GM19455 (cell line): ENCODE measurements around the gene OR6B3.

Experiments used
- ATAC-seq: cut with Tn5 transposase; IDR thresholded peaks from one replicate; pipeline ENCODE4 v1.9.1; 2021; ENCODE audit not compliant: unreplicated experiment

Gene OR6B3

DNA sequence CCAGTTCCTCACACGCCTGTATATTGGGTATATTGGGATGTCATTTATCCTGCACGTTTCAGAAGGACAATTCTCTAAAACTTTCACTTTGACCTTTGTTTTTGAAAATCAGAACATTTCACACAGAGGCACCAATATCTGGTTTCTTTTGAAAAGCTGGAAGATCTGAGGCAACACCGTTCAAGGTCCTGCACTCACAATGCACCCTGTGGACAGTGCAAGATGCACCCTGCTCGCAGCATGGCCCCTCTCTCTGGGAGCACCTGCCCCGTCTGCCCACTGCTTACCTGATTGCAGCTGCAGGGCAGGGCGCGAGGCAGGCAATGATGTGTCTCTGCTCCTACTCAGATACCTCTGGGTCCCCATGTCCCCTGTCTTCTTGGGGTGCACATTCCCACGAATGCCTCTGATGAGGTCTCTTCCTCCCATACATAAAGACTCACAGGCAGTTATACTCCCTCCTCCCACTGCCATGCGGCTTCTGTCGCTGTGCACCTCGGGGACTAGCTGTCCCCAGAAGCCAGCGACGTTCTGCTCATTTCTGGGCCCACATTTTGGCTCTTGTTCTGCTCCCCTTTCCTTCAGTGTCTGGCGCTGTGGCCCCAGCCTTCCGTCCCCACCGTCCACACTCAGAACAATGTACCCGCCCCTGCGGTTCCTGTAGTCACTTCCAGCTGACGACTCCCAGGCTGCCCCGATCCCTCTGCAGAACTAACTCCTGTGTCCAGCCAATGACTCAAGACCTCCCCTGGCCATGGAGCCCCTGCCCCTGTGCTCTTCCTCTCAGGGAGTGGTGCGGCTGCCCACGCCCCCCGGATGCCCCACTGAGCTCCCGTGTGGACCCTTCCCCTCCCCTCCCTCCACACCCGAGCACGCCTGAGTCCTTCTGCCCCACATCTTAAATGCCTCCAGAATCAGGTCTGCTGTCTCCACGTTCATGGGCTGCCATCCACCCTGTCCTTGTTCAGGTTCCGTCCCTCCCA lies at the start of gene OR6B3:
Gene OR6B3 (minus strand): TSS at position 349 of the 983 bp plus-strand sequence.
- no peak for ATAC-seq

DNA sequence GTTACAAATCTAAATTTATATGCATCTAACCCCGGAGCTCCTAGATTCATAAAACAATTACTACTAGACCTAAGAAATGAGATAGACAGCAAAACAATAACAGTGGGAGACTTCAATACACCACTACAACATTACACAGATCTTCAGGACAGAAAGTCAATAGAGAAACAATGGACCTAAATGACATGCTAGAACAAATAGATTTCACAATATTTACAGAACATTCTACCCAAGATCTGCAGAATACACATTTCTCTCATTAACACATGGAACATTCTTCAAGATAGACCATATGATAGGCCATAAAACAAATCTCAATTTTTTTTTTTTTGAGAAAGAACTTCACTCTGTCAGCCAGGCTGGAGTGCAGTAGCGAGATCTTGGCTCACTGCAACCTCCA lies 45.0 kb upstream of the OR6B3 start:
- ATAC-seq: no peak

DNA sequence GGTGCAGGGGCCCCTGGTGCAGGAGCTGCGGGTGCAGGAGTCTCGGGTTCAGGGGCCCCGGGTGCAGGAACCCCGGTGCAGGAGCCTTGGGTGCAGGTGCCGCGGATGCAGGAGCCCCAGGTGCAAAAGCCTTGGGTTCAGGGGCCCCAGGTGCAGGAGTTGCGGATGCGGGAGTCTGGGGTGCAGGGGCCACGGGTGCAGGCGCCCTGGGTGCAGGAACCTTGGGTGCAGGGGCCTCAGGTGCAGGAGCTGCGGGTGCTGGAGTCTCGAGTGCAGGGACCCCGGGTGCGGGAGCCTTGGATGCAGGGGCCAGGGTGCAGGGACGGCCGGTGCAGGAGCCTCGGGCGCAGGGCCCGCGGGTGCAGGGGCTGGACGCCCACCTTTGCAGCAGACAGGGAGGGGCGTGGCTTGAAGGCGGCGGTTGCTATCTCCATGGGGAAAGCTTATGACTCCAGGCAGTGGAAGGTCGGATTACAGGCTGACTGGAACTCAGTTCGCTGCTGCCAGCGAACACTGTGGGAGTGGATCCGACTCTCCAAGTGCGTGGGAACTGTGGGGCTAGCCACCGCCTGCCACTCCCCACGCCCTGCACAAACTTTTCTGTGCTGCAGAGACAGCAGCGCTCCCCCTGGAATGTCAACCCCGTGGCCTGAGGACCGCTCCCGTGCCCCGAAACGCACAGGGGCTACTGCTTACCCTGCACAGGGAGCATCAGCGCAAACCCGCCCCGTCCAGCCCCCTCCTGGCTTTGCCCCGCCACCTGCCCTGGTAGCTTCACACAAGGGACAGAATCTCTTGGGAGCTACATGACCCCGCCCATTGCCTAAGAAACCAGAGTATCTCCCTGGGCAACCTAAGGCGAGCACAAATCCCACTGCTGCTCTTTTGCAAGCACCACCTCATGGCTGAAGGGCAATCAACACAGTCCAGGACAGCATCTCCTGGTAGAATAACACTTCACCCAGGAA lies 42.5 kb upstream of the OR6B3 start:
- ATAC-seq: no peak

DNA sequence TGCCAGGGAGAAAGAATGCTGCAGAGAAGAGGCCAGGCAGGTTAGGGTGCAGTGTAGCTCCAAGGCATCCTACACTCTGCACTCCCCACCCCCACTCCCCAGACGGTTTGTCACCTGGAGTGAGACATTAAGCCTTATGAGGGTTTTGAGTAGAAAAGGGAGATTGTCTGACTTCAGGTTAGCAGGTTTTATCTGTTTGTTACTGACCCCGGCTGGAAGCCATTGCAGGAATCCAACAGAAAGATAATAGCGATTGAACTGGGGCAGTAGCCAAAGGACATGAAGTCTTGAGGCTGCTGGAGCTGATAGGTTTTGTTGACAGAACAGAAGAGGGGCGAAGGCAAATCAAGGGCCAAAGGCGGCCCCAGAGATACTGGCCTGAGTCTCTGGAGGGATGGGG lies 36.0 kb upstream of the OR6B3 start:
- no peak for ATAC-seq

DNA sequence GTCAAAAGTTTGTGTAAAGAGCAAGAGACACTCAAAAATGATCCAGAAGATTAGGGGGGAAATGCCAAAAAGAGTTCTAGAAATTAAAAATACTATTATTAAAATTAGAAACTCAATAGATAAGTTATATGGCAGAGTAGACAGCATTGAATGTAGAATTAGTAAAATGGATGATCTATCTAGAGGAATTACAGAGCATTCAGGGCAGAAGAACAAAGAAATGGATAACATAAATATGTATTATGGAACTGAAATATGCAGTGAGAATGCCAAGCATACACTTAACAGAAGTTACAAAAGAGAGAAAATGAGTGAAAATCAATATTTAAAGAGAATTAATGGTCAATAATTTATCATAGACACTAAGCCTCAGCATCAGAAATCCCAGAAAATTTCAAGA lies 33.2 kb upstream of the OR6B3 start:
- ATAC-seq: no peak

DNA sequence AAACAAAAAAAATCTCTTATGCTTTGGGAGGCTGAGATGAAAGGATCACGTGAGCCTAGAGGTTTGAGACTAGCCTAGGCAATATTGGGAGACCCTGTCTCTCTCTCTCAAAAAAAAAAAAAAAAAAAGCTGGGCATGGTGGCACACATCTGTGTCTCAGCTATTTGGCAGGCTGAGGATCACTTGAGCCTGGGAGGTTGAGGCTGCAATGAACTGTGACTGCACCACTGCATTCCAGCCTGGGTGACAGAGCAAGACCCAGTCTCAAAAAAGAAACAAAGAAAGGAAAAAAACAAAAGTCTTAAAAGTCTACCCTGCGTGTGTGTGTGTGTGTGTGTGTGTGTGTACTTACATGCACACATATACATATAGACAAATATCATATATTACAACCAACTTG lies 25.3 kb upstream of the OR6B3 start:
- ATAC-seq: no peak

DNA sequence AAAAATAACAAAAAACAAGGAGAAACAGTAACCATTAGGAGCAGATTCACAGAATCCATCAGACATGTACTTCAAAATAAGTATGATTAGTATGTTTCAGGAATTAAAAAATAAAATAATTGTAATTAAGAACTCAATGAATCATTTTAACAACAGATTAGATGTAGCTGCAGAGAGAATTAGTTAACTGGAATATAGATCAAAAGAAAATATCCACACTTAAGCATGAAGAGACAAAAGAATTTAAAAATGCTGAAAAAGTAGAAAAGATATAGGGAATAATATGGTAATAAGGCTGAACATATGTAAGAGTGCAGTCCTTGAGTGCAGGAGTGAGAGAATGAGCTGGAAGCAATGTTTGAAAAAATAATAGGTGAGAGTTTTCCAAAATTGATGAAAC lies 24.1 kb upstream of the OR6B3 start:
- no peak for ATAC-seq

DNA sequence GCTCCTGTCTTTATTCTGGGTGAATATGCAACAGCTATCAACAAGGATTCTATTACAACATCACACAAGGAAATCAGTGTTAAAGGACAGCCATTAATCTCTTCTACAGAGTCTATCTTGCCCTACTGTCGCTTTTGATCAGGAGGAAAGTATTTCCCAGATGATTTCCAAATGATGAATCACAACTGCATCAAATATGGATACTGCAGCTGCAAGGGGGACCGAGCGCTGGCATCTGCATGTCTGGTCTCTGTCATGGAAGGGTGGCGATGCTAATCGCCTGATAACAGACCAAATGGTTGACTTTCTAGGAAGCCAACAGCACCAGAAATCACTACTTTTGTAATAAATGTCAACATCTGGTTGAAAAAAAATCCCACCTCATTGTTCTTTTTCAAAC lies 21.2 kb upstream of the OR6B3 start:
- ATAC-seq: no peak

DNA sequence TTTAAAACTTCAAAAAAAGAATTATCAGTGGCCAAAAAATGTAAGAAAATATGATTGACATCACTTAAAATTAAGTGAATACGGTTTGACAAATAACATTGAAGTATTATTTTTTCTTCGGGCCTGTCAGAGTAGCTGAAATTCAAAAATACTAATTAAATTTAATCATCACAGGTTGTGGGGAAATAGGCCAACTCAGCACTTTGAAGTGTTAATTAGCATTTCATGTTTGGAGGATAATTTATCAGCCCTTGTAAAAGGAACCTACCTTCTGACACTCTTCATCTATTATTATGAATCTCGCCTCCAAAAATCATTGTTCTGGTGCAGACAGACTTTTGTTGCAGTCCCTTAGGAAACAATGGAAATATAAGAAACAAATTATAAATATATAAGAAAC lies 17.6 kb upstream of the OR6B3 start:
- no peak for ATAC-seq

DNA sequence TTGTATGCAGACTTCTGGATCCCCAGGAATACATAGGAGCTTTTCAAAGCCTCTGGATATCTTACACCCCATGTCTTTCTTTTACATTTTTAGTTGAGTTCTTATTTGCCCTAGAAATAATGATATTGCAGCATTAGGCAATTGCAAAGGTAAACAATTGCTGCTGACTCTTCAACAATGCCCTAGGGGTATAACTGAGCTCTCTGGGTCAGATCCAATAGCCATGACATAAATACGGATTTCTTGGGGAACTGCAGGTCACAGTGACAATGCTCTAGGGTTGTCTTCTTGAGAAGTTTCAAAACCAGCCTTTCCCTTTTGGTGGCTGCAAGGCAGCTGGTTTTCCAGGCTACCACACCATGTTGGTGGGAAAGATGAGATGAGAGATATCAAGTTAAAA lies 16.5 kb upstream of the OR6B3 start:
- no peak for ATAC-seq

DNA sequence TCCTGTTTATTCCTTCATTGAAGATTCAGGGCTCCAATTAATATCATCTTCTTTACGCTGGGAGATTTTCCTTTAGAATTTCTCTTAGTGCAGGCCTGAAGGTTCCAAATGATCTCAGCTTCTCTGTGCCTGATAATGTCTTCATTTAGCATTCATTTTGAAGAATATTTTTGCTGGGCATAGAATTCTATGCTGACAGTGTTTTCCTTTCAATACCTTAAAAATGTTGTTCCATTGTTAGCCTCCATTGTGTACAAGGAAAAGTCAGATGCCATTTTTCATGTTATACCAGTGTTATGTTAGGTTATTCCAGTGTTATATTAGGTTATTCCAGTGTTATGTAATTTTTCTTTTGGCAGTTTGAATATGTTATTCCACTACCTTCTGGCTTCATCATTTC lies 14.9 kb upstream of the OR6B3 start:
- ATAC-seq: no peak

DNA sequence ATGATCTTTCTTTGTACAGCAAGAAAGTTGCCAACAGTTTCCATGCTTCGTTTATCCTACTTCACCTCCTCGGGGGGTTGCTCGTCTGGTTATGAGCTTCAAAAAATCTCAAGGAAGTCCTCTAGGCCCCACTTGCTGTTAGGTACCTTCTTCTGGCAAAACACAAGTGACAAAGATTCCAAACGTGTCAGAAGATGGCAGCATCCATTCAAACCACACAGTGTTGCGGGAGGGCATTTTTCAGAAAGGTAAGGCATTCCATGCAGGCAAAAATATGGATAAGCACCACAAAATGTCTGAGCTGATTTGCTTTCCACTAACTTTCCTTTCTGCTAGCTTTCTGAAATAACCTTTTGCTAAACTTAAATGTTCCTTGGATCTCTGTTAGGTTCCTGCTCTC lies 13.2 kb upstream of the OR6B3 start:
- ATAC-seq: no peak

DNA sequence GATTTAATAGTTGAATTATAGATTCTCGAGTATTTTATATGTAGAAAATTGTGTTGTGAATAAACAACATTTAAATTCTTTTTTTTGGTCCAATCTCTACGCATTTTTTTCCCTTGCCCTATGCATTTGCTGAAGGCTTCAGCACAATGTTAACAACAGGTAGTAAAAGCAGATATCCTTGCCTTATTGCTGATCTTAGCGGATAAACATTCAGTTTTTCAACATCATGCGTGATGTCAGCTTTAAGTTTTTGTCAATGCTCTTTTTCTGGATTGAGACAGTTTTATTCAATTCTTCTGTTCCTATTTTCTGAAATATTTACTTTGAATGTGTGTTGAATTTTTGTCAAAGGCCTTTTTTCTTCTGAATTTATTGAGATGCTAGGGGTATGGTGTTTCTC lies 11.6 kb upstream of the OR6B3 start:
- ATAC-seq: no peak

DNA sequence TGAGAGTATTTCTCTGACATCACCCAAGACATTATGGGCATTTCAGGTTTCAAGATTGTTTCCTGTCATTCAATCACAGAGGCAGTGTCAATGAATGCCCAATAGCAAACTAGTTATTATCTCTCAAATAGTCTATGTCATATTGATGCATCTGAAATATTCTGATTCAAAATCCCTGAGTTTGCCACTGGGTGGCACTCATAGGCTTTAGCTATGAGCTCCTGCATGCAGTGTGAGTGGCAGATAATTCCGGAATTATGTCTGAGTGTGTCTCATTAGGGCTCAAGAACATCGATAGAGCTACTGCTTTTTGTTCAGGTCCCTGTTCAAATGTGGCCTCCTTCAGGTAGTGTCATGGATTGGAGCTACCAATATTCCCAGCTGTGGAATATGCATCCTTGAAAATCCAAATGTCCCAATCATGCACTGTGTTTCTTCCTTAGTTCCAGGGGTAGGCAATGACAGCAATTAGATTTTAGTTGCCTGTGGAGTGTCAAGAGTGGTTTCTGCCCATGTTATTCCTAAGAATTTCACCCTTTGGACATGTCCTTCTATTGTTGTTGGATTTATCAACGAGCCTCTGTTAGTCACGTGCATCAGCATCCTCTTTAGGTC lies 7.8 kb upstream of the OR6B3 start:
- no peak for ATAC-seq

DNA sequence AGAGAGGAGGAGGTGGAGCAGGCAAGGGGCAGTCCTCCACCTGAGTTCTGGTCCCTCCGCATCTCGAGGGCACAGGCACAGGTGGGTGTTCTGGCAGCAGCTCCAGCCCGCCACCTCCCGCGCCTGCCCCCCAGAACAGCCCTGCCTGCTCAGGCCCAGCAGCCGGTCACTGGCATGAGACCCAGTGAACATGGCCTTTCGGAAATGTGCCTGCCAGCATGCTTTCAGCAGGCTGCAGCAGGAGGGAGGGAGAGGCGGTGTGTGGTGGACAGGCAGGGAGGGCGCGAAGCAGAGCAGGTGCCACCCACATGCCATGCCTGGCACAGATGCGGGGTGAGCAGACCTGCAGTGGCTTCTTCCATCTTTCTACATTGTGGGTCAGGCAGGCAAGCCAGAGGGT lies 3.4 kb upstream of the OR6B3 start:
- ATAC-seq: no peak

DNA sequence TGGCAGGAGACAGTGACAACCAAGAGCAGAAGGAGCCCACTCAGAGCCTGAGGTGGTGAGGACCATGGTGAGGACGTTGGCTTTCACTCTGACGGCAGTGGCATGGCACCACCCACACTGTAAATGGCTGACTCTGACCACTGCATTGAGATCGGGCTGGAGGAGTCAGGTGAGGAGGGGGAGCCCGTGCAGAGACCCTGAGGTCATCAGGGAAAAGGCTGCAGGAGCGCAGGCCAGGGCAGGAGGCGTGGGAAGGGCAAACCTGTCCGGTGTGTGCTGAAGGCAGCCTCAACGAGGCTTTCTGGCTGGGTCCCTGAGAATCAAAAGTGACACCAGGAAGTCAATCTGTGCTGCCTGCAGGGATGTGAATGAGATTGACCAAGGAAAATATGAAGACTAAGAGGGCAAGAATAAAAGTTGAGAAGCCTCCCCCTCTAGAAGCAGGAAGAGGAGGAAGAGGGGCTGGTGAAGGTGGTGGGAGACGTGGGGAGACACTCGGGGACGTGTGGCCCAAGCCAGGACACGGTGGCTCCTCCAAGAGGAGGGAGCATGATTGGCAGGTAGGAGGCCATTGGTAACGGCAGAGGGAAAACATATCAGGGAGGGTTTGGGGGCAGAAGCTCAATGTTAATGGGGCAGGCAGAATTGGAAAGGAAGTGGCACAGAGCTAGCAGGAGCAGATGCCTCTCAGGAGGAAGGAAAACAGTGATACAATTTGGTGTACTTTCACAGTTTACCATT lies 2.0 kb upstream of the OR6B3 start:
- ATAC-seq: no peak

DNA sequence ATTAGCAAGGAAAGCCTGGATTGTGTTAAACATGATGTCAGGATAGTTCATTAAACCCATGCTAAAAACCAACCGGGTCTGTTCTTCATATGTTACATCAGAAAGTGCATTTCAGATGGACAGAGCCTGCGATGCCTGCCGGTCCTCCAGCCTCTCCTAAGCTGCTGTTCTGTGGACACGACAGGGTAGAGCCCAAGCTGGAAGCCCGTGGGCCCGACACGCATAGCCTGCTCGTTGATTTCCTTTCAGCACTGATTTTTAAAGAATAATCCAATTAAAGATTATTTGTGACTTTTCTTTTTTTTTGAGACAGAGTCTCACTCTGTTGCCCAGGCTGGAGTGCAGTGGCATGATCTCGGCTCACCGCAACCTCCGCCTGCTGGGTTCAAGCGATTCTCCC lies 797 bp downstream of the OR6B3 start:
- ATAC-seq: no peak

DNA sequence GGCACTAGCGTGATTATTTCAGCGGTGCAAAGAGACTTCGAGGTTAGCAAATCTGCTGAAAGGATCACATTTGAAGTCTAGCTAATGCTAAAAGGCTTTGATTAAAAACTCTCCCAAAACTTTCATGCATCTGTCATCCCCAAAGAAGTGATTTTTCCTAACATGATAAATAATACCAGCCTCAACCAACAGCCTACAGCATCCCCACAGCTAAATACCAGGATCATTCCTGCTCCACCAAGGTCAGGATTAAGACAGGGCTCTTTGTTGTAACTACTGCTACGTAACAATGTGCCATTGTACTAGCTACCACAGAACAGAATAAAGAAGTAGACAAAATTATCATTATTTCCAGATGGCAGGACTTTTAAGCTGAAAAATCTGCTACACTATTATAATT lies 1.6 kb downstream of the OR6B3 start:
- ATAC-seq: no peak

DNA sequence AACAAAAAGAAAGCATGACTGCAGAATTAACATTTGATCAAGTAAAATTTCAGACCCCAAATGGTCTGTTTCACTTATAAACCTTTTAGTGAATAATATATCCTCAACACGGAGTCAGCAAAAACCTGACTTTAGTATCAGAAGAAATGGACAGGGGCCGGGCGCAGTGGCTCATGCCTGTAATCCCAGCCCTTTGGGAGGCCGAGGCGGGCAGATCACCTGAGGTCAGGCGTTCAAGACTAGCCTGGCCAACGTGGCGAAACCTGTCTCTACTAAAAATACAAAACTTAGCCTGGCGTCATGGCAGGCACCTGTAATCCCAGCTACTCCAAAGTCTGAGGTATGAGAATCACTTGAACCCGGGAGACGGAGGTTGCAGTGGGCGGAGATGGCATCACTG lies 3.0 kb downstream of the OR6B3 start:
- no peak for ATAC-seq

DNA sequence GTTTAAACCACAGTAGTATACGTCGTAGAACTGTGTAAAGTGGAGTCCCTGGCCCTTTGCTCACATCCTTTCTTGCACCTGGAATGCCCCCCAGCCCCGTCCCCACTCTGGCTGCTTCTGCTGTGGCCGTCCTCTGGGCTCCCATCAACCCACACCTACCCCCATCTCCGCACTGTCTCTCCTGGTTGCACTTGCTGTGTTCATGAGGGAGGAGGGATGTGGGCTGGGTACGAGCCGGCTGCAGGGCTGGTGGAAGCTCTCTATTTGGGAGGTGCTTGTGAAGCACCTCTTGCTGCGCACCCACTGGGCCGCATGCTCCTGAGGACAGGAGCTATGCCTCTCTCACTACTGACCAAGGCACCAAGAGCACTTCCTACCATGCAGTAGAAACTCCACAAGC lies 5.1 kb downstream of the OR6B3 start:
- no peak for ATAC-seq

DNA sequence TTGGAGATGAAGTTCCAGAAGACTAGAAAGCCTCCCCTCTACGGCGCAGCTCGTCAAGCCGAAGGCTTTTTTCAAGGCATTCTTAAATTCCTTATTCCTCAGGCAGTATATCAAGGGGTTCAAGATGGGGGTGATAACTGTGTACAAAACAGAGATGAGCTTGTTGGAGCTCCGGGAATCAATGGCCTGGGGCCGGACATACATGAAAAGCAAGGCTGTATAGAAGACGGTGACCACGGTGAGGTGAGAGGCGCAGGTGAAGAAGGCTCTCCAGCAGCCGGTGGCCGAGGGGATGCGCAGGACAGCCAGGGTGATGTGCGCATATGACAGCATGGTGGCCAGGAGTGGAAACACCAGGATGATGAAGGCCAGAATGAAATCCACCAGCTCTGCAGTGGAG lies 8.2 kb downstream of the OR6B3 start:
- no peak for ATAC-seq
